Osteoblast (primary cell): ENCODE measurements around the gene TMEM179. TPM values are rescaled to one million over a fixed set of nuclear protein-coding genes. Genes with fewer than 3 reads are reported as not detected.

Experiments used
- DNase-seq: peaks from one replicate; pipeline ENCODE4 v3.0.0; 2011; ENCODE audit warnings: low spot score, mixed read lengths; ENCODE audit not compliant: insufficient read length; ENCODE audit errors: missing footprints
- H2AFZ ChIP-seq: 2 replicates; pipeline ENCODE4 v1.6.0; 2011; ENCODE audit warnings: mild to moderate bottlenecking, low read length
- H3K27ac ChIP-seq: 2 replicates; pipeline ENCODE4 v1.5.1; 2011; ENCODE audit warnings: mild to moderate bottlenecking, low read depth, low read length, moderate library complexity
- H3K27me3 ChIP-seq: 2 replicates; pipeline ENCODE4 v1.6.0; 2012; ENCODE audit warnings: mild to moderate bottlenecking, control low read depth, inconsistent platforms, low read length, moderate library complexity; ENCODE audit not compliant: insufficient read depth
- H3K36me3 ChIP-seq: 2 replicates; pipeline ENCODE4 v1.5.1; 2011; ENCODE audit warnings: mild to moderate bottlenecking, low read length, control low read depth, moderate library complexity; ENCODE audit not compliant: insufficient read depth
- H3K4me1 ChIP-seq: 2 replicates; pipeline ENCODE4 v1.5.1; 2011; ENCODE audit warnings: mild to moderate bottlenecking, low read length, control low read depth, moderate library complexity; ENCODE audit not compliant: insufficient read depth
- H3K4me2 ChIP-seq: 2 replicates; pipeline ENCODE4 v1.6.0; 2011; ENCODE audit warnings: mild to moderate bottlenecking, low read length; ENCODE audit not compliant: insufficient read depth
- H3K4me3 ChIP-seq: fragments of 200-600 bp; sonication (generic); 3 replicates; pipeline ENCODE4 v1.5.1; 2012; ENCODE audit warnings: mild to moderate bottlenecking, low read length, inconsistent platforms; ENCODE audit not compliant: insufficient read depth
- H3K79me2 ChIP-seq: 2 replicates; pipeline ENCODE4 v1.6.0; 2012; ENCODE audit warnings: mild to moderate bottlenecking, low read length, control low read depth, inconsistent platforms; ENCODE audit not compliant: insufficient read depth
- H3K9me3 ChIP-seq: 2 replicates; pipeline ENCODE4 v1.5.1; 2011; ENCODE audit warnings: low read depth, low read length, control low read depth
- H4K20me1 ChIP-seq: 2 replicates; pipeline ENCODE4 v1.6.0; 2012; ENCODE audit warnings: mild to moderate bottlenecking, low read length, control low read depth; ENCODE audit not compliant: insufficient read depth
- total RNA-seq: library from RNA; depleted of rRNA; stranded (reverse); fragments of >200 nt; gene quantifications from 2 replicates; pipeline ENCODE4 v1.2.3, GENCODE V29; 2012
- TF ChIP-seq, protein P1 (sequence below): IDR thresholded peaks from 2 replicates; pipeline ENCODE4 v1.5.1; 2011; ENCODE audit warnings: mild to moderate bottlenecking, low read depth, low read length, moderate library complexity; ENCODE audit errors: extremely low read depth

Gene TMEM179
- total RNA-seq, 1 donor = not detected

DNA sequence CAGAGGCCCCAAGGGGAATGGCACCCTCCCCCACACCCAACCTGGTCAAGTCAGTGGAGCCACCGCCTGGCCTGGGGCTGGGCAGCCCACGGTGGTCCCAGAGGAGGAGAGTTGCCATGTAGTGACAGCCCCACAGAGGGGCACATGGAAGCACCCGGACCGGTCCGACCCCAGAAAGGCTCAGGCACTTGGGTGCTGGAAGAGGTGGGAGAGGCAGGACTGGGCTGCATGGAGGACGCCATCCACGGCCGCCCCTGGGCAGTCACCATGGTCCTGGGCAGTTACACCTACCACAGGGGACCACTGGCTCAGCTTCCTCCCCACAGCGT lies 37.9 kb upstream of the TMEM179 start:
- peak; percentile 48 for DNase-seq
- Histone ChIP-seq H3K36me3 (no peaks in the 10 kb centered on the region), H2AFZ (no peak overlapping the region), H3K9me3 (peaks cover 3% of the 10 kb centered on the region), H3K4me2 (no peak overlapping the region), H3K27ac (no peak overlapping the region), H3K4me3 (no peak overlapping the region), H3K4me1 (no peaks in the 10 kb centered on the region), H3K79me2 (no peaks in the 10 kb centered on the region), H4K20me1 (no peaks in the 10 kb centered on the region), H3K27me3 (peaks cover 4% of the 10 kb centered on the region)
- TF ChIP-seq, protein P1, sequence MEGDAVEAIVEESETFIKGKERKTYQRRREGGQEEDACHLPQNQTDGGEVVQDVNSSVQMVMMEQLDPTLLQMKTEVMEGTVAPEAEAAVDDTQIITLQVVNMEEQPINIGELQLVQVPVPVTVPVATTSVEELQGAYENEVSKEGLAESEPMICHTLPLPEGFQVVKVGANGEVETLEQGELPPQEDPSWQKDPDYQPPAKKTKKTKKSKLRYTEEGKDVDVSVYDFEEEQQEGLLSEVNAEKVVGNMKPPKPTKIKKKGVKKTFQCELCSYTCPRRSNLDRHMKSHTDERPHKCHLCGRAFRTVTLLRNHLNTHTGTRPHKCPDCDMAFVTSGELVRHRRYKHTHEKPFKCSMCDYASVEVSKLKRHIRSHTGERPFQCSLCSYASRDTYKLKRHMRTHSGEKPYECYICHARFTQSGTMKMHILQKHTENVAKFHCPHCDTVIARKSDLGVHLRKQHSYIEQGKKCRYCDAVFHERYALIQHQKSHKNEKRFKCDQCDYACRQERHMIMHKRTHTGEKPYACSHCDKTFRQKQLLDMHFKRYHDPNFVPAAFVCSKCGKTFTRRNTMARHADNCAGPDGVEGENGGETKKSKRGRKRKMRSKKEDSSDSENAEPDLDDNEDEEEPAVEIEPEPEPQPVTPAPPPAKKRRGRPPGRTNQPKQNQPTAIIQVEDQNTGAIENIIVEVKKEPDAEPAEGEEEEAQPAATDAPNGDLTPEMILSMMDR = no peak

DNA sequence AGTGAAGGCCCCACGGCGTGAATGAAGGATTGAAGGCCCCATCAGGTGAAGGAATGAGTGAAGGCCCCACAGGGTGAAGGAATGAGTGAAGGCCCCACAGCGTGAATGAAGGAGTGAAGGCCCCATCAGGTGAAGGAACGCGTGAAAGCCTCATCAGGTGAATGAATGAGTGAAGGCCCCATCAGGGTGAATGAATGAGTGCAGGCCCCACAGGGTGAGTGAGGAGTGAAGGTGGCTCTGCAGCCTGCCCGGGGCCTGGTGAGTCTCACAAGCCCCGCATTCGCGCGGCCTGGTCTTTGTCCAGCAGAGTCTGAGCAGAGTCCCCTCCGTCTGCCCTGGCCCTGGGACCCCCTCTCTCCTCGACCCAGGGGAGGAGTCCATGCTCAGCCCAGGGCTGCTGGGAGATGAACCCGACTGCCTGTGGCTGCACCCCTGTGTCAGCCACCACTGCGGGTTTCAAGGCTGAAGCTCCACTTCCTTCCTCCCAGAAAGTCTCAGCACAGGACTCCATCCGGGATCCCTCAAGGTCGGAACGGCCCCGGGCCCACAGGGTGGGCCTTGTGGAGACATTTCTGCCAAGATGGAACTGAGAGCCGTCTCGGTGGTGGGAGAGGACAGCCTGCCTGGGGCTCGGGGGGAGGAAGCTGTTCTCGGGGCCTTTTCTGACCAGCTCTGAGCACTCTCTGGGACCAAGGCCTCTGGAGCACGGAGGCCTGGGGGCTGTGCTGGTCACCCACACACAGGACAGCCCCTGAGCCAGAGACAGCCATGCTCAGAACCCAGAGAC lies 37.4 kb upstream of the TMEM179 start:
- Histone ChIP-seq H3K36me3 (no peaks in the 10 kb centered on the region), H3K79me2 (no peaks in the 10 kb centered on the region), H2AFZ (no peak overlapping the region), H3K27ac (no peak overlapping the region), H3K4me1 (no peaks in the 10 kb centered on the region), H3K9me3 (peaks cover 3% of the 10 kb centered on the region), H4K20me1 (no peaks in the 10 kb centered on the region), H3K4me2 (no peak overlapping the region), H3K27me3 (peaks cover 4% of the 10 kb centered on the region), H3K4me3 (no peak overlapping the region)
- TF ChIP-seq, protein P1 = no peak
- peak; percentile 65 for DNase-seq

DNA sequence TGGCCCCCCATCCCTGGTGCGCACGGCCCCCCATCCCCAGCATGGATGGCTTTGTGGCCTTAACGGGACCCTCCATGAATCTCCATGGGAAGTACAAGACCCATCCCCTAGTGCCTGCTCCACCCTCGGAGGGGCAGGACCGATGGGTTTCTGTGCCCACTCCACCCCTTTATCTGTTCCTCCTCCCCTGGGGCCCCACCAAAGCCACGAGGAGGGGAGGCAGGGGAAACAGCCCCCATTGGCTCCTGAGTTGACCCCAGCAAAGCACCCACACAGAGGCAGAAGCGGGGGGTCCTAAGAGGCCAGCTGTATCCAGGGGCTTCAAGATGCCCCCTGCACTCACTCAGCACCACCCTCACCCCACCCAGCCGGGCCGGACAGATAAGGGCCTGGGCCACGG lies 36.1 kb upstream of the TMEM179 start:
- Histone ChIP-seq H3K4me3 (no peak overlapping the region), H3K4me1 (no peaks in the 10 kb centered on the region), H3K79me2 (no peaks in the 10 kb centered on the region), H2AFZ (no peak overlapping the region), H4K20me1 (no peaks in the 10 kb centered on the region), H3K9me3 (peaks cover 3% of the 10 kb centered on the region), H3K36me3 (no peaks in the 10 kb centered on the region), H3K27me3 (peaks cover 4% of the 10 kb centered on the region), H3K27ac (no peak overlapping the region), H3K4me2 (no peak overlapping the region)
- TF ChIP-seq, protein P1 = no peak
- DNase-seq = peak; percentile 86

DNA sequence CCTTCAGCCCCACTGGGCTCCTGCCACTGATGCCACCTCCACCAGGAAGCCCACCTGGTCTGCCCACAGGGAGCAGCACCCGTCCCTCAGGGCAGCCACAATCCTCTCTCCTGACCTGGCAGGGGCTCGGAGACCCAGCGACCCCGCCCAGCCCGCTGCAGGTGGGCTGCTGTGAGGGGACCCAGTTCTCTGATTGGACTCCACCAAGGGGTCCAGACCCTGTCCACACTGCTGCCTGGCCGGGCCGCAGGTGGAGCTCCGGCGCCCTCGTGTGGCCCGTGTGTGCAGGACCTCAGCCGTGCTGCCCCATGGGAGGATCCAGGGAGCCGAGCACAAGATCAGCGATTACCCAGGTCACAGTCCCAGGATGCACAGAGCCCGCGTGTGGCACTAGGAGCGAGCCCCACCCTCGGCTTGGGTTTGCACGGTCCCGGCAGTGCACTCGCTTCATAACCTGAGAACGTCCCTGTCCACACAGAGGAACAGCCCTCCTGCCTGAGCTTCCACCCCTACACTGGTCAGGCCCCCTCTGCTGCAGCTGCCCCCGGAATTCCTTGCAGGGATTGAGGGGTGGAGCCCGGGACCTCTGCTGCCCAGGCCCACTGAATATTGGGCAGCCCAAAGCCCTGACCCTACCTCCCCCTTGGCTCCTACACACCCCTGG lies 35.4 kb upstream of the TMEM179 start:
- Histone ChIP-seq H3K27me3 (no peaks in the 10 kb centered on the region), H3K4me2 (no peak overlapping the region), H3K27ac (no peak overlapping the region), H3K36me3 (no peaks in the 10 kb centered on the region), H4K20me1 (no peaks in the 10 kb centered on the region), H3K79me2 (no peaks in the 10 kb centered on the region), H3K4me1 (no peaks in the 10 kb centered on the region), H3K9me3 (no peaks in the 10 kb centered on the region), H3K4me3 (no peak overlapping the region), H2AFZ (no peak overlapping the region)
- DNase-seq = peak; percentile 98
- TF ChIP-seq, protein P1 = peak; percentile 77
